Measurements from ENCODE around the gene SMYD4. TPM values are rescaled to one million over a fixed set of nuclear protein-coding genes. Genes with fewer than 3 reads are reported as not detected.

SMYD4 gene
- total and polyA plus RNA-seq, 9 of the 15 experiments (the other 6 are each of a cell fraction or from before 2014, with no cell fraction given): 1.3 to 10.2 (median 6.7) TPM

DNA sequence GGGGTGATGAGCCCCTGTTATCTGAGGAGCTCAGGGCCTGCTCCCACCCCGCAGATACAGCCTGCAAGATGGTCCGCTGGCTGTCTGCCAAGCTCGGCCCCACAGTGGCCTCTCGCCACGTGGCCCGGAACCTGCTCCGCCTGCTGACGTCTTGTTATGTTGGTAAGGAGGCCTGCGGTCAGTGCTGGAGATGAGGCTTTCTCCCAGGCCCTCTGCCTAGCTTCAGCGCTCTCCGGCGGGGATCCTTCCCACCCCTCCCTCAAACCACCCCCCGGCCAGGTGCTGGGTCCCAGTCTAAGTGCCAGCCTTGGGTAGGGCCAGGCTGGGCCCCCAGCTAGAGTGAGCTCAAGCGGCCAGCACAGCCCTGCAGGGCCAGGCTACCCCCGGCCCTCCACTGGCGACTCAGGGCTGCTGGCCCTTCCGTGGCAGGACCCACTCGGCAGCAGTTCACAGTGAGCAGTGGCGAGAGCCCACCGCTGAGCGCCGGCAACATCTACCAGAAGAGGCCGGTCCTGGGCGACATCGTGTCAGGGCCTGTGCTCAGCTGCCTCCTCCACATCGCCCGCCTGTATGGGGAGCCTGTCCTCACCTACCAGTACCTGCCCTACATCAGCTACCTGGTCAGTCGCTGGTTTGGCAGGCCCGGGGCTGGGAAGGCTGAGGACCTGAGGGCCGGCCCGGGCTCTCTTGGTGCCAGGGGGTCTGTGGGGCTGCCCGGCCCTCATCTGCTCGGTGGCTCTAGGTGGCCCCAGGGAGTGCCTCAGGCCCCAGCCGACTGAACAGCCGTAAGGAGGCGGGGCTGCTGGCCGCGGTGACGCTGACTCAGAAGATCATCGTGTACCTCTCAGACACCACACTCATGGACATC is 99.1 kb downstream of the SMYD4 start (continued):
- TF ChIP-seq BACH1 (tag; IDR thresholded peaks at IDR 0.05) (peak; percentile 61; the same call in 1 of the 2 replicates), ZFX (CRISPR knock-in tag; IDR thresholded peaks at IDR 0.05) (peak; percentile 95), ZNF589 (CRISPR knock-in tag; IDR thresholded peaks at IDR 0.05; ENCODE audit: low read depth) (no peak), SUPT5H (IDR thresholded peaks at IDR 0.05) (peak; percentile 38; the same call in 1 of the 2 replicates), ZBTB11 (CRISPR knock-in tag; IDR thresholded peaks at IDR 0.05) (peak in 1 of 3 experiments; percentile 58; a peak in 1 of 6 replicates), L3MBTL2 (IDR thresholded peaks at IDR 0.05) (peak; percentile 91), HES1 (IDR thresholded peaks at IDR 0.05; ENCODE audit: low read depth) (peak; percentile 57; the same call in 1 of the 2 replicates), RBFOX2 (IDR thresholded peaks at IDR 0.05; ENCODE audit: low read depth, low read length) (peak; percentile 86), FOXP1 (CRISPR knock-in tag; IDR thresholded peaks at IDR 0.05) (peak; percentile 84; the same call in 1 of the 2 replicates), CREB3L1 (IDR thresholded peaks at IDR 0.05; ENCODE audit: borderline replicate concordance, low read depth) (peak; percentile 80)
- TF ChIP-seq, protein P1, sequence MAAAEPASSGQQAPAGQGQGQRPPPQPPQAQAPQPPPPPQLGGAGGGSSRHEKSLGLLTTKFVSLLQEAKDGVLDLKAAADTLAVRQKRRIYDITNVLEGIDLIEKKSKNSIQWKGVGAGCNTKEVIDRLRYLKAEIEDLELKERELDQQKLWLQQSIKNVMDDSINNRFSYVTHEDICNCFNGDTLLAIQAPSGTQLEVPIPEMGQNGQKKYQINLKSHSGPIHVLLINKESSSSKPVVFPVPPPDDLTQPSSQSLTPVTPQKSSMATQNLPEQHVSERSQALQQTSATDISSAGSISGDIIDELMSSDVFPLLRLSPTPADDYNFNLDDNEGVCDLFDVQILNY (CRISPR knock-in tag; IDR thresholded peaks at IDR 0.05): peak; percentile 66; the same call in 1 of the 2 replicates
- TF ChIP-seq, protein P2, sequence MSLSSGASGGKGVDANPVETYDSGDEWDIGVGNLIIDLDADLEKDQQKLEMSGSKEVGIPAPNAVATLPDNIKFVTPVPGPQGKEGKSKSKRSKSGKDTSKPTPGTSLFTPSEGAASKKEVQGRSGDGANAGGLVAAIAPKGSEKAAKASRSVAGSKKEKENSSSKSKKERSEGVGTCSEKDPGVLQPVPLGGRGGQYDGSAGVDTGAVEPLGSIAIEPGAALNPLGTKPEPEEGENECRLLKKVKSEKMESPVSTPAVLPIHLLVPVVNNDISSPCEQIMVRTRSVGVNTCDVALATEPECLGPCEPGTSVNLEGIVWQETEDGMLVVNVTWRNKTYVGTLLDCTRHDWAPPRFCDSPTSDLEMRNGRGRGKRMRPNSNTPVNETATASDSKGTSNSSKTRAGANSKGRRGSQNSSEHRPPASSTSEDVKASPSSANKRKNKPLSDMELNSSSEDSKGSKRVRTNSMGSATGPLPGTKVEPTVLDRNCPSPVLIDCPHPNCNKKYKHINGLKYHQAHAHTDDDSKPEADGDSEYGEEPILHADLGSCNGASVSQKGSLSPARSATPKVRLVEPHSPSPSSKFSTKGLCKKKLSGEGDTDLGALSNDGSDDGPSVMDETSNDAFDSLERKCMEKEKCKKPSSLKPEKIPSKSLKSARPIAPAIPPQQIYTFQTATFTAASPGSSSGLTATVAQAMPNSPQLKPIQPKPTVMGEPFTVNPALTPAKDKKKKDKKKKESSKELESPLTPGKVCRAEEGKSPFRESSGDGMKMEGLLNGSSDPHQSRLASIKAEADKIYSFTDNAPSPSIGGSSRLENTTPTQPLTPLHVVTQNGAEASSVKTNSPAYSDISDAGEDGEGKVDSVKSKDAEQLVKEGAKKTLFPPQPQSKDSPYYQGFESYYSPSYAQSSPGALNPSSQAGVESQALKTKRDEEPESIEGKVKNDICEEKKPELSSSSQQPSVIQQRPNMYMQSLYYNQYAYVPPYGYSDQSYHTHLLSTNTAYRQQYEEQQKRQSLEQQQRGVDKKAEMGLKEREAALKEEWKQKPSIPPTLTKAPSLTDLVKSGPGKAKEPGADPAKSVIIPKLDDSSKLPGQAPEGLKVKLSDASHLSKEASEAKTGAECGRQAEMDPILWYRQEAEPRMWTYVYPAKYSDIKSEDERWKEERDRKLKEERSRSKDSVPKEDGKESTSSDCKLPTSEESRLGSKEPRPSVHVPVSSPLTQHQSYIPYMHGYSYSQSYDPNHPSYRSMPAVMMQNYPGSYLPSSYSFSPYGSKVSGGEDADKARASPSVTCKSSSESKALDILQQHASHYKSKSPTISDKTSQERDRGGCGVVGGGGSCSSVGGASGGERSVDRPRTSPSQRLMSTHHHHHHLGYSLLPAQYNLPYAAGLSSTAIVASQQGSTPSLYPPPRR (CRISPR knock-in tag; IDR thresholded peaks at IDR 0.05; ENCODE audit: borderline replicate concordance): peak; percentile 83; the same call in 1 of the 2 replicates

All from K562 (cell line).